HepG2 (cell line): ENCODE data around the gene DSEL.

Experiments
- CSRNP1 ChIP-seq: sonication (generic); formaldehyde crosslinking; IDR thresholded peaks from 2 replicates; pipeline ENCODE4 v1.8.1; 2023; ENCODE audit warnings: mild to moderate bottlenecking, missing genetic modification reagents
- FIP1L1 ChIP-seq: fragments of 200-400 bp; formaldehyde crosslinking; IDR thresholded peaks from 2 replicates; pipeline ENCODE4 v1.6.1; 2018; ENCODE audit warnings: low read depth, mild to moderate bottlenecking, low read length, moderate library complexity, borderline replicate concordance; ENCODE audit not compliant: insufficient read depth
- MTA3 ChIP-seq: sonication (generic); formaldehyde crosslinking; IDR thresholded peaks from 2 replicates; pipeline ENCODE4 v1.4.0; 2020; ENCODE audit warnings: missing genetic modification reagents
- PLRG1 ChIP-seq: fragments of 450-650 bp; conservative IDR thresholded peaks from 2 replicates; pipeline ENCODE4 v1.6.1; 2016
- ZFP1 ChIP-seq: IDR thresholded peaks from 2 replicates; pipeline ENCODE4 v1.6.1; 2016
- ZNF274 ChIP-seq: sonication (generic); formaldehyde crosslinking; IDR thresholded peaks from 2 replicates; pipeline ENCODE4 v1.5.1; 2020; ENCODE audit warnings: mild to moderate bottlenecking, missing genetic modification reagents
- ZNF318 ChIP-seq: sonication (generic); formaldehyde crosslinking; IDR thresholded peaks from 2 replicates; pipeline ENCODE4 v1.4.0; 2020; ENCODE audit warnings: mild to moderate bottlenecking, missing genetic modification reagents
- TF ChIP-seq, protein P1 (sequence below): sonication (generic); formaldehyde crosslinking; IDR thresholded peaks from 2 replicates; pipeline ENCODE4 v1.5.0; 2020; ENCODE audit warnings: mild to moderate bottlenecking, missing genetic modification reagents, moderate library complexity

DNA sequence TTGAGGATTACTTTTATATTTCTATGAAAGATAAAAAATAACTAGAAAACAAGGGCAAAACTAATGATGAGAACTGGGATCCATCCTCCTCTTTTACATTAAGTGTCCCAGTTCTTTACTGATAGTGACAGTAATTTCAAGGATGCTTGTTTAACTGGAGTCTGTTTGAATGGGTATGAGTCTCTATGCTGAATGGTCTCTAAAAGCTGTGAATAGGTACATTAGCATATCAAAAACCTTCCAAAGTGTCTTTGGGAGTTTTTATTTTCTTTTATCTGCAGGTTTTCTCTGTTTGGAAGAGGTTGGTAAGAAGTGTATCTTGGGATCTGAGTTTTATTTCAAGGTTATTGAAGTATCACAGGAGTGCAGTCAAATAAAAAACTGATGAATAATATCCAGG lies 30.0 kb downstream of the DSEL start:
- TF ChIP-seq FIP1L1 (no peak), ZFP1 (CRISPR knock-in tag) (no peak), PLRG1 (no peak), ZNF318 (CRISPR knock-in tag) (no peak), CSRNP1 (no peak), ZNF274 (no peak), MTA3 (CRISPR knock-in tag) (no peak)
- TF ChIP-seq, protein P1, sequence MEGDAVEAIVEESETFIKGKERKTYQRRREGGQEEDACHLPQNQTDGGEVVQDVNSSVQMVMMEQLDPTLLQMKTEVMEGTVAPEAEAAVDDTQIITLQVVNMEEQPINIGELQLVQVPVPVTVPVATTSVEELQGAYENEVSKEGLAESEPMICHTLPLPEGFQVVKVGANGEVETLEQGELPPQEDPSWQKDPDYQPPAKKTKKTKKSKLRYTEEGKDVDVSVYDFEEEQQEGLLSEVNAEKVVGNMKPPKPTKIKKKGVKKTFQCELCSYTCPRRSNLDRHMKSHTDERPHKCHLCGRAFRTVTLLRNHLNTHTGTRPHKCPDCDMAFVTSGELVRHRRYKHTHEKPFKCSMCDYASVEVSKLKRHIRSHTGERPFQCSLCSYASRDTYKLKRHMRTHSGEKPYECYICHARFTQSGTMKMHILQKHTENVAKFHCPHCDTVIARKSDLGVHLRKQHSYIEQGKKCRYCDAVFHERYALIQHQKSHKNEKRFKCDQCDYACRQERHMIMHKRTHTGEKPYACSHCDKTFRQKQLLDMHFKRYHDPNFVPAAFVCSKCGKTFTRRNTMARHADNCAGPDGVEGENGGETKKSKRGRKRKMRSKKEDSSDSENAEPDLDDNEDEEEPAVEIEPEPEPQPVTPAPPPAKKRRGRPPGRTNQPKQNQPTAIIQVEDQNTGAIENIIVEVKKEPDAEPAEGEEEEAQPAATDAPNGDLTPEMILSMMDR, result no peak
